Panc1 (cell line): ENCODE measurements around the gene NECTIN1. TPM values are rescaled to one million over a fixed set of nuclear protein-coding genes. Genes with fewer than 3 reads are reported as not detected.

Experiments used
- ATAC-seq: fragments of 200-7000 bp; cut with Tn5 transposase; 2 replicates; pipeline ENCODE4 v1.9.1; 2020; ENCODE audit warnings: mild to moderate bottlenecking, moderate library complexity
- BruUV-seq: library from RNA; stranded (reverse); fragments of 400-500 nt; replicated peaks from 2 replicates; lab custom pipeline; 2021; lab: Mats Ljungman, UMichigan
- CTCF ChIA-PET: fragments of 300-600 bp; sonication (Branson Sonifier 250); formaldehyde crosslinking; loops from one replicate; lab custom pipeline; 2022; ENCODE audit warnings: antibody characterized with exemption; lab: Charles Lee
- POLR2A ChIA-PET: fragments of 300-600 bp; sonication (Branson Sonifier 250); formaldehyde crosslinking; loops from one replicate; lab custom pipeline; 2022; ENCODE audit warnings: antibody characterized with exemption; lab: Charles Lee
- DNase-seq: peaks from one replicate; pipeline ENCODE4 v3.0.0-alpha.2; 2010; ENCODE audit warnings: low read depth, low spot score
- H3K27ac ChIP-seq: 2 replicates; pipeline ENCODE4 v1.5.1; 2011; ENCODE audit warnings: mild to moderate bottlenecking, low read length, inconsistent platforms
- H3K27me3 ChIP-seq: fragments of 200-500 bp; sonication (Bioruptor generic); 2 replicates; pipeline ENCODE4 v1.6.0; 2014; ENCODE audit warnings: low read length, inconsistent platforms; ENCODE audit not compliant: control insufficient read depth, insufficient read depth
- H3K36me3 ChIP-seq: fragments of 200-500 bp; sonication (Bioruptor generic); 2 replicates; pipeline ENCODE4 v1.5.1; 2014; ENCODE audit warnings: inconsistent platforms, mild to moderate bottlenecking, low read length, moderate library complexity; ENCODE audit not compliant: control insufficient read depth, insufficient read depth
- H3K4me1 ChIP-seq: 2 replicates; pipeline ENCODE4 v1.5.1; 2011; ENCODE audit warnings: inconsistent platforms, mild to moderate bottlenecking, low read length, moderate library complexity; ENCODE audit not compliant: control insufficient read depth, insufficient read depth
- H3K4me3 ChIP-seq, 2 experiments: 2 replicates each; pipeline ENCODE4 v1.5.1; 2011 to 2012; ENCODE audit warnings: low read depth in 2 of 2, low read length in 2 of 2, mild to moderate bottlenecking in 2 of 2, inconsistent platforms in 1 of 2, moderate library complexity in 1 of 2
- H3K9me3 ChIP-seq: fragments of 200-500 bp; sonication (Bioruptor generic); 2 replicates; pipeline ENCODE4 v1.5.1; 2014; ENCODE audit warnings: low read depth, mild to moderate bottlenecking, inconsistent platforms, low read length, moderate library complexity; ENCODE audit not compliant: control insufficient read depth, insufficient read depth
- POLR2AphosphoS5 ChIP-seq: IDR thresholded peaks from 2 replicates; pipeline ENCODE4 v1.6.1; 2012; ENCODE audit warnings: mild to moderate bottlenecking, low read depth, low read length, moderate library complexity
- SIN3A ChIP-seq: IDR thresholded peaks from 2 replicates; pipeline ENCODE4 v1.6.1; 2012; ENCODE audit warnings: low read depth, mild to moderate bottlenecking, low read length, moderate library complexity, borderline replicate concordance; ENCODE audit not compliant: insufficient read depth
- TCF7L2 ChIP-seq: IDR thresholded peaks from 2 replicates; pipeline ENCODE4 v1.6.1; 2011; ENCODE audit warnings: mild to moderate bottlenecking, low read depth, low read length, inconsistent platforms
- in situ Hi-C: cut with HindIII; loops from 2 replicates; pipeline ENCODE4 v1.10.0; 2016; ENCODE audit warnings: low sequenced_read_pairs, low pct_unique_long_range_greater_than_20kb
- intact Hi-C: fragments of 100-400 bp; cut with micrococcal nuclease; formaldehyde crosslinking; loops from one replicate; pipeline ENCODE4 v1.10.0; 2022; ENCODE audit not compliant: unreplicated experiment
- total RNA-seq: library from RNA; stranded (reverse); gene quantifications from one replicate; pipeline ENCODE4 v1.2.1, GENCODE V29; 2021; ENCODE audit not compliant: unreplicated experiment
- TF ChIP-seq, protein P1 (sequence below): fragments of 450-650 bp; IDR thresholded peaks from 2 replicates; pipeline ENCODE4 v1.5.1; 2017; ENCODE audit warnings: mild to moderate bottlenecking
- TF ChIP-seq, protein P2 (sequence below), 2 experiments: IDR thresholded peaks; 2 replicates each; pipeline ENCODE4 v1.6.1; 2011 to 2012; ENCODE audit warnings: low read depth in 2 of 2, control low read depth in 1 of 2, low read length in 1 of 2, mild to moderate bottlenecking in 1 of 2, moderate library complexity in 1 of 2; ENCODE audit not compliant: insufficient read depth in 1 of 2

The NECTIN1 gene
- total RNA-seq, 1 experiment from 2014 or later, result 14.6 TPM

DNA sequence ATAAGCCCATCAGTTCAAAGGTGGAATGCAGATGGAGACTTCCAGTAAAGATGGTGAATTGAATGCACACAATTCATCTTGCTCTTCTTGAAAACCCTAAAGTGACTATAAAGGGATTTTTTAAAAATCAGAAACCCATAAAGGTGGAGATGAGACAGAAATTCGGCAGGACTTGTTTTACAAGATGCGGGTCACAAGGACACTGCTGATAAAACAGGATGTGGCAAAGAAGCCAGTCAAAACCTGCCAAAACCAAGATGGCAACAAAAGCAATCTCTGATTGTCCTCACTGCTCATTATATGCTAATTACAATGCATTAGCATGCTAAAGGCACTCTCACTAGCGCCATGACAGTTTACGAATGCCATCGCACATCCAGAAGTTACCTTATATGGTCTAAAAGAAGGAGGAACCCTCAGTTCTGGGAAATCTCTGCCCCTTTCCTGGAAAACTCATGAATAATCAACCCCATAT lies 137.1 kb downstream of the NECTIN1 start:
- no peak overlapping the region for H3K27ac ChIP-seq
- H3K36me3 ChIP-seq, result no peaks in the 10 kb centered on the region
- H3K9me3 ChIP-seq, result no peaks in the 10 kb centered on the region
- intact Hi-C loops, result no loop called here
- DNase-seq, result no peak
- peaks cover 3% of the 10 kb centered on the region for H3K27me3 ChIP-seq
- no peak overlapping the region for H3K4me3 ChIP-seq
- ChIA-PET CTCF (no interaction called here), POLR2A (interaction anchor here (0.7 kb wide), 1 partner anchor 1242 kb away, joined by 6 read pairs; no protein-coding TSS in a partner anchor)
- in situ Hi-C loops, result no loop called here
- BruUV-seq, result no TSS peak
- no peak for ATAC-seq
- TF ChIP-seq, protein P1, sequence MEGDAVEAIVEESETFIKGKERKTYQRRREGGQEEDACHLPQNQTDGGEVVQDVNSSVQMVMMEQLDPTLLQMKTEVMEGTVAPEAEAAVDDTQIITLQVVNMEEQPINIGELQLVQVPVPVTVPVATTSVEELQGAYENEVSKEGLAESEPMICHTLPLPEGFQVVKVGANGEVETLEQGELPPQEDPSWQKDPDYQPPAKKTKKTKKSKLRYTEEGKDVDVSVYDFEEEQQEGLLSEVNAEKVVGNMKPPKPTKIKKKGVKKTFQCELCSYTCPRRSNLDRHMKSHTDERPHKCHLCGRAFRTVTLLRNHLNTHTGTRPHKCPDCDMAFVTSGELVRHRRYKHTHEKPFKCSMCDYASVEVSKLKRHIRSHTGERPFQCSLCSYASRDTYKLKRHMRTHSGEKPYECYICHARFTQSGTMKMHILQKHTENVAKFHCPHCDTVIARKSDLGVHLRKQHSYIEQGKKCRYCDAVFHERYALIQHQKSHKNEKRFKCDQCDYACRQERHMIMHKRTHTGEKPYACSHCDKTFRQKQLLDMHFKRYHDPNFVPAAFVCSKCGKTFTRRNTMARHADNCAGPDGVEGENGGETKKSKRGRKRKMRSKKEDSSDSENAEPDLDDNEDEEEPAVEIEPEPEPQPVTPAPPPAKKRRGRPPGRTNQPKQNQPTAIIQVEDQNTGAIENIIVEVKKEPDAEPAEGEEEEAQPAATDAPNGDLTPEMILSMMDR, result no peak
- no peak for TF ChIP-seq SIN3A
- H3K4me1 ChIP-seq, result no peaks in the 10 kb centered on the region

DNA sequence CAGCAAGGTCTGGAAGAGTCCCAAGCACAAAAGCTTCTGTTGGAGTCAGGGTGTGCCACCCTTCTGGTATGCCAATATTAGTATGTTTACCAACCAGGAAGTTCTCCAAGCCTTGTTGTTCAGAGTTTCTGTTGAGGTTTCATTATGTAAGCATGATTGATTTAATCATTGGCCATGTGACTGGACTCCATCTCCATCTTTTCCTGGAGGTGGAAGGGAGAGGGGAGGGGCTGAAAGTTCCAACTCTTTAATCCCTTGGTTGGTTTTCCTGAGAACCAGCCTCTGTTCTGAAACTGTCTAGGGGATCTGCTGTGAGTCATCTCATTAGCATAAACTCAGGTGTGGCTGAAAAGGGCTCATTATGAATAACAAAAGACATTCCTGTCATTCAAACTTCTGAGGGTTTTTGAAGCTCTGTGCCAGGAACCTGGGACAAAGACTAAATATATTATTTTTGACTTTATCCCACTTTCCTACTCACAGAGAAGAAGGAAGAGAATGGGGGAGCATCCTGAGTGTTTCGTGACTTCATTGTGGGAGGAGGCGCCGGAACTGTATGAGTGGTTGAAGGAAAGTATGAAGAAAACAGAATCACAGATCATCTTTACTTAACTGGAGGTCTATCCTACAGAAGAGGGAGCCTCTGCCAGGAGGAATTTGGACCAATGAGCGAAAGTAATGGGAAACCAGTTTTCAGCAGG lies 138.2 kb downstream of the NECTIN1 start:
- POLR2A ChIA-PET, result no interaction called here

More for the DNA sequence above, 138.2 kb downstream of the NECTIN1 start:
- Histone ChIP-seq H3K27ac (no peak overlapping the region), H3K4me3 (no peak overlapping the region), H3K27me3 (peaks cover 6% of the 10 kb centered on the region), H3K9me3 (no peaks in the 10 kb centered on the region), H3K4me1 (no peaks in the 10 kb centered on the region), H3K36me3 (no peaks in the 10 kb centered on the region)
- intact Hi-C loops, result no loop called here
- CTCF ChIA-PET, result no interaction called here
- no peak for DNase-seq
- no TSS peak for BruUV-seq
- in situ Hi-C loops, result no loop called here
- no peak for ATAC-seq
- TF ChIP-seq POLR2AphosphoS5, result no peak
- no peak for TF ChIP-seq TCF7L2
- TF ChIP-seq, protein P1, result no peak
- TF ChIP-seq SIN3A, result no peak
- TF ChIP-seq, protein P2, sequence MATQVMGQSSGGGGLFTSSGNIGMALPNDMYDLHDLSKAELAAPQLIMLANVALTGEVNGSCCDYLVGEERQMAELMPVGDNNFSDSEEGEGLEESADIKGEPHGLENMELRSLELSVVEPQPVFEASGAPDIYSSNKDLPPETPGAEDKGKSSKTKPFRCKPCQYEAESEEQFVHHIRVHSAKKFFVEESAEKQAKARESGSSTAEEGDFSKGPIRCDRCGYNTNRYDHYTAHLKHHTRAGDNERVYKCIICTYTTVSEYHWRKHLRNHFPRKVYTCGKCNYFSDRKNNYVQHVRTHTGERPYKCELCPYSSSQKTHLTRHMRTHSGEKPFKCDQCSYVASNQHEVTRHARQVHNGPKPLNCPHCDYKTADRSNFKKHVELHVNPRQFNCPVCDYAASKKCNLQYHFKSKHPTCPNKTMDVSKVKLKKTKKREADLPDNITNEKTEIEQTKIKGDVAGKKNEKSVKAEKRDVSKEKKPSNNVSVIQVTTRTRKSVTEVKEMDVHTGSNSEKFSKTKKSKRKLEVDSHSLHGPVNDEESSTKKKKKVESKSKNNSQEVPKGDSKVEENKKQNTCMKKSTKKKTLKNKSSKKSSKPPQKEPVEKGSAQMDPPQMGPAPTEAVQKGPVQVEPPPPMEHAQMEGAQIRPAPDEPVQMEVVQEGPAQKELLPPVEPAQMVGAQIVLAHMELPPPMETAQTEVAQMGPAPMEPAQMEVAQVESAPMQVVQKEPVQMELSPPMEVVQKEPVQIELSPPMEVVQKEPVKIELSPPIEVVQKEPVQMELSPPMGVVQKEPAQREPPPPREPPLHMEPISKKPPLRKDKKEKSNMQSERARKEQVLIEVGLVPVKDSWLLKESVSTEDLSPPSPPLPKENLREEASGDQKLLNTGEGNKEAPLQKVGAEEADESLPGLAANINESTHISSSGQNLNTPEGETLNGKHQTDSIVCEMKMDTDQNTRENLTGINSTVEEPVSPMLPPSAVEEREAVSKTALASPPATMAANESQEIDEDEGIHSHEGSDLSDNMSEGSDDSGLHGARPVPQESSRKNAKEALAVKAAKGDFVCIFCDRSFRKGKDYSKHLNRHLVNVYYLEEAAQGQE (IDR thresholded peaks at IDR 0.05; ENCODE audit: insufficient read depth in 1 of 2, low read depth in 2 of 2, low read length in 1 of 2), result no peak
